Mesendoderm (in vitro differentiated cells): ENCODE measurements around the gene SEPTIN7.

Experiments
- DNase-seq: peaks from one replicate; pipeline ENCODE4 v3.0.0; 2013
- H2AK5ac ChIP-seq: 2 replicates; pipeline ENCODE4 v1.6.1; 2013; ENCODE audit warnings: low read length, inconsistent platforms
- H2BK120ac ChIP-seq: 2 replicates; pipeline ENCODE4 v1.6.1; 2013; ENCODE audit warnings: low read depth, mild to moderate bottlenecking, low read length, moderate library complexity, mixed read lengths
- H2BK15ac ChIP-seq: replicated peaks from 2 replicates; pipeline ENCODE4 v1.6.1; 2013; ENCODE audit warnings: low read depth, mild to moderate bottlenecking, moderate library complexity
- H2BK5ac ChIP-seq: 2 replicates; pipeline ENCODE4 v1.6.1; 2013; ENCODE audit warnings: low read length, inconsistent platforms
- H3K18ac ChIP-seq: 2 replicates; pipeline ENCODE4 v1.6.1; 2013; ENCODE audit warnings: mild to moderate bottlenecking, low read length, mixed read lengths
- H3K23ac ChIP-seq: one replicate; pipeline ENCODE4 v1.6.1; 2013; ENCODE audit warnings: low read length
- H3K27ac ChIP-seq: 2 replicates; pipeline ENCODE4 v1.5.1; 2013; ENCODE audit warnings: low read depth, mild to moderate bottlenecking, inconsistent platforms, low read length, moderate library complexity
- H3K27me3 ChIP-seq: 2 replicates; pipeline ENCODE4 v1.6.1; 2013; ENCODE audit warnings: low read length, control low read depth, mild to moderate bottlenecking, inconsistent platforms; ENCODE audit not compliant: insufficient read depth, poor library complexity
- H3K36me3 ChIP-seq: 2 replicates; pipeline ENCODE4 v1.6.1; 2013; ENCODE audit warnings: low read length, inconsistent platforms; ENCODE audit not compliant: control insufficient read depth, insufficient read depth
- H3K4ac ChIP-seq: one replicate; pipeline ENCODE4 v1.6.1; 2013; ENCODE audit warnings: low read depth, mild to moderate bottlenecking, low read length, moderate library complexity
- H3K4me1 ChIP-seq: 2 replicates; pipeline ENCODE4 v1.6.1; 2013; ENCODE audit warnings: low read depth, low read length, inconsistent platforms; ENCODE audit not compliant: control insufficient read depth
- H3K4me2 ChIP-seq: 2 replicates; pipeline ENCODE4 v1.6.1; 2013; ENCODE audit warnings: low read length
- H3K4me3 ChIP-seq: 2 replicates; pipeline ENCODE4 v1.5.1; 2013; ENCODE audit warnings: mild to moderate bottlenecking, low read length
- H3K56ac ChIP-seq: one replicate; pipeline ENCODE4 v1.6.1; 2013; ENCODE audit warnings: low read length
- H3K79me1 ChIP-seq: 2 replicates; pipeline ENCODE4 v1.6.1; 2013; ENCODE audit warnings: low read length, inconsistent platforms
- H3K79me2 ChIP-seq: 2 replicates; pipeline ENCODE4 v1.6.1; 2013; ENCODE audit warnings: mild to moderate bottlenecking, low read length; ENCODE audit not compliant: control insufficient read depth, insufficient read depth
- H3K9ac ChIP-seq: 2 replicates; pipeline ENCODE4 v1.6.1; 2013; ENCODE audit warnings: low read length, inconsistent platforms
- H4K5ac ChIP-seq: one replicate; pipeline ENCODE4 v1.6.1; 2013; ENCODE audit warnings: low read length
- H4K8ac ChIP-seq: one replicate; pipeline ENCODE4 v1.6.1; 2013; ENCODE audit warnings: low read depth, mild to moderate bottlenecking, control low read depth, low read length, moderate library complexity
- WGBS: extraction: QIAGEN DNeasy Blood & Tissue Kit; methylation state at CpG from one replicate; pipeline ENCODE4 v1.1.7; 2013; ENCODE audit warnings: low lambda C conversion rate, missing lambda C conversion rate; ENCODE audit not compliant: insufficient coverage; ENCODE audit errors: extremely low coverage; 5-methylcytosine and 5-hydroxymethylcytosine counted together

The SEPTIN7 gene

GRCh38 chr7:35825974-35826373, 25.1 kb downstream of the SEPTIN7 start:
- Histone ChIP-seq H2BK5ac (no peak overlapping the region), H3K23ac (no peak overlapping the region), H2BK120ac (no peak overlapping the region), H2AK5ac (no peak overlapping the region), H4K5ac (no peak overlapping the region), H2BK15ac (no peak overlapping the region), H3K79me2 (peaks cover 53% of the 10 kb centered on the region), H4K8ac (no peak overlapping the region), H3K18ac (no peak overlapping the region), H3K4me3 (no peak overlapping the region), H3K56ac (no peak overlapping the region), H3K79me1 (peaks cover 1% of the 10 kb centered on the region), H3K4me1 (no peaks in the 10 kb centered on the region), H3K27ac (no peak overlapping the region), H3K27me3 (no peaks in the 10 kb centered on the region), H3K36me3 (no peaks in the 10 kb centered on the region), H3K4ac (no peak overlapping the region), H3K9ac (no peak overlapping the region), H3K4me2 (no peak overlapping the region)
- no peak for DNase-seq
- WGBS: no CpG with 5 or more reads among the region's 1 CpG

GRCh38 chr7:35826751-35827150, 25.9 kb downstream of the SEPTIN7 start:
- DNase-seq: no peak

GRCh38 chr7:35828817-35829216, 28.0 kb downstream of the SEPTIN7 start:
- no peaks in the 10 kb centered on the region for H3K4me1 ChIP-seq
- no peak overlapping the region for H3K27ac ChIP-seq
- DNase-seq: no peak
- H3K4me3 ChIP-seq: no peak overlapping the region
- H3K4me2 ChIP-seq: no peak overlapping the region
- H3K9ac ChIP-seq: no peak overlapping the region
- H2AK5ac ChIP-seq: no peak overlapping the region
- no peaks in the 10 kb centered on the region for H3K36me3 ChIP-seq
- H3K27me3 ChIP-seq: no peaks in the 10 kb centered on the region
- no peak overlapping the region for H4K5ac ChIP-seq
- H3K23ac ChIP-seq: no peak overlapping the region
- no peak overlapping the region for H2BK15ac ChIP-seq
- peaks cover 33% of the 10 kb centered on the region for H3K79me2 ChIP-seq
- WGBS: no CpG with 5 or more reads among the region's 6 CpGs
- no peaks in the 10 kb centered on the region for H3K79me1 ChIP-seq
- H2BK120ac ChIP-seq: no peak overlapping the region
- no peak overlapping the region for H2BK5ac ChIP-seq
- no peak overlapping the region for H3K4ac ChIP-seq
- H3K18ac ChIP-seq: no peak overlapping the region
- H3K56ac ChIP-seq: no peak overlapping the region
- H4K8ac ChIP-seq: no peak overlapping the region

More at GRCh38 chr7:35826751-35827150, 25.9 kb downstream of the SEPTIN7 start:
- WGBS: no CpG with 5 or more reads among the region's 4 CpGs
- H2BK15ac ChIP-seq: no peak overlapping the region
- no peak overlapping the region for H3K23ac ChIP-seq
- no peaks in the 10 kb centered on the region for H3K36me3 ChIP-seq
- no peak overlapping the region for H3K4ac ChIP-seq
- H3K9ac ChIP-seq: no peak overlapping the region
- H3K4me1 ChIP-seq: no peaks in the 10 kb centered on the region
- H3K18ac ChIP-seq: no peak overlapping the region
- H2BK5ac ChIP-seq: no peak overlapping the region
- H2BK120ac ChIP-seq: no peak overlapping the region
- H4K5ac ChIP-seq: no peak overlapping the region
- H2AK5ac ChIP-seq: no peak overlapping the region
- H3K4me2 ChIP-seq: no peak overlapping the region
- no peaks in the 10 kb centered on the region for H3K27me3 ChIP-seq
- no peak overlapping the region for H3K4me3 ChIP-seq
- peaks cover 1% of the 10 kb centered on the region for H3K79me1 ChIP-seq
- H3K27ac ChIP-seq: no peak overlapping the region
- peaks cover 49% of the 10 kb centered on the region for H3K79me2 ChIP-seq
- no peak overlapping the region for H3K56ac ChIP-seq
- no peak overlapping the region for H4K8ac ChIP-seq

GRCh38 chr7:35831208-35831607, 30.4 kb downstream of the SEPTIN7 start:
- no peak overlapping the region for H3K4ac ChIP-seq
- no peak overlapping the region for H4K5ac ChIP-seq
- no peak overlapping the region for H3K56ac ChIP-seq
- no peak overlapping the region for H3K9ac ChIP-seq
- no peak overlapping the region for H3K18ac ChIP-seq
- no peak overlapping the region for H3K4me3 ChIP-seq
- no peak overlapping the region for H3K27ac ChIP-seq
- peaks cover 2% of the 10 kb centered on the region for H3K79me1 ChIP-seq
- no peak overlapping the region for H2BK5ac ChIP-seq
- peaks cover 26% of the 10 kb centered on the region for H3K79me2 ChIP-seq
- peak; percentile 21 for DNase-seq
- H3K4me1 ChIP-seq: no peaks in the 10 kb centered on the region
- no peaks in the 10 kb centered on the region for H3K36me3 ChIP-seq
- no peak overlapping the region for H3K4me2 ChIP-seq
- no peak overlapping the region for H2BK120ac ChIP-seq
- H2BK15ac ChIP-seq: no peak overlapping the region
- no peaks in the 10 kb centered on the region for H3K27me3 ChIP-seq
- no peak overlapping the region for H3K23ac ChIP-seq
- no peak overlapping the region for H2AK5ac ChIP-seq
- no peak overlapping the region for H4K8ac ChIP-seq

GRCh38 chr7:35839860-35840854, 39.3 kb downstream of the SEPTIN7 start:
- Histone ChIP-seq H3K27ac (no peak overlapping the region), H3K4me1 (no peaks in the 10 kb centered on the region)
- no CpG with 5 or more reads among the region's 1 CpG for WGBS

More at GRCh38 chr7:35839860-35840854, 39.3 kb downstream of the SEPTIN7 start:
- H3K4me3 ChIP-seq: no peak overlapping the region
- no peaks in the 10 kb centered on the region for H3K27me3 ChIP-seq
- H3K79me1 ChIP-seq: peaks cover 2% of the 10 kb centered on the region
- no peak overlapping the region for H3K23ac ChIP-seq
- peaks cover 4% of the 10 kb centered on the region for H3K79me2 ChIP-seq
- no peak overlapping the region for H2AK5ac ChIP-seq
- H2BK120ac ChIP-seq: no peak overlapping the region
- no peaks in the 10 kb centered on the region for H3K36me3 ChIP-seq
- no peak overlapping the region for H3K9ac ChIP-seq
- H3K4ac ChIP-seq: no peak overlapping the region
- H2BK5ac ChIP-seq: no peak overlapping the region
- no peak overlapping the region for H3K18ac ChIP-seq
- no peak overlapping the region for H3K4me2 ChIP-seq
- H4K8ac ChIP-seq: no peak overlapping the region
- H4K5ac ChIP-seq: no peak overlapping the region
- H2BK15ac ChIP-seq: no peak overlapping the region
- no peak for DNase-seq
- no peak overlapping the region for H3K56ac ChIP-seq
